Thyroid gland (tissue), 4 donors: ENCODE results near the gene KLF1. TPM values are rescaled to one million over a fixed set of nuclear protein-coding genes. Genes with fewer than 3 reads are reported as not detected.

Source experiments
- DNase-seq, 2 donors: peaks; one replicate each; pipeline ENCODE4 v3.0.0-alpha.2; 2019
- H3K27ac ChIP-seq, 3 donors: fragments of 200-600 bp; sonication (generic); 1 replicate in 2 of 3; 2 replicates in 1 of 3; pipeline ENCODE4 v1.5.1; 2016 to 2019; ENCODE audit warnings: mild to moderate bottlenecking in 1 of 3, moderate library complexity in 1 of 3
- H3K27me3 ChIP-seq: fragments of 200-600 bp; sonication (generic); one replicate; pipeline ENCODE4 v1.5.1; 2019
- H3K36me3 ChIP-seq, 2 donors: fragments of 200-600 bp; sonication (generic); one replicate each; pipeline ENCODE4 v1.5.1; 2016 to 2019
- H3K4me1 ChIP-seq, 2 donors: fragments of 200-600 bp; sonication (generic); one replicate each; pipeline ENCODE4 v1.5.1; 2017 to 2019
- H3K4me3 ChIP-seq, 3 donors: fragments of 200-600 bp; sonication (generic); replicated peaks in 1 of 3; 1 replicate in 2 of 3; 2 replicates in 1 of 3; pipeline ENCODE4 v1.5.1; 2016; ENCODE audit warnings: mild to moderate bottlenecking in 1 of 3
- H3K9me3 ChIP-seq: fragments of 200-600 bp; sonication (generic); one replicate; pipeline ENCODE4 v1.5.1; 2017
- CTCF ChIP-seq, 6 experiments: fragments of 200-600 bp in 3 of 6; fragments of 450-650 bp in 3 of 6; sonication (generic) in 3 of 6; IDR thresholded peaks; one replicate each; pipeline ENCODE4 v1.5.1; 2016 to 2019; ENCODE audit warnings: antibody characterized with exemption in 6 of 6, mild to moderate bottlenecking in 2 of 6, inconsistent platforms in 1 of 6, moderate library complexity in 1 of 6
- POLR2A ChIP-seq, 2 donors: fragments of 450-650 bp; IDR thresholded peaks; one replicate each; pipeline ENCODE4 v1.6.1; 2017; ENCODE audit warnings: antibody characterized with exemption in 2 of 2, mild to moderate bottlenecking in 2 of 2, moderate library complexity in 1 of 2
- WGBS, 2 donors: methylation state at CpG; one replicate each; pipeline ENCODE4 v1.1.5; 2017; 5-methylcytosine and 5-hydroxymethylcytosine counted together
- intact Hi-C: fragments of 100-400 bp; cut with DNase I; formaldehyde crosslinking; loops from one replicate; pipeline ENCODE4 v1.15.1; 2023
- total RNA-seq, 4 donors: library from RNA; depleted of rRNA; stranded (reverse); fragments of >200 nt; gene quantifications; one replicate each; pipeline ENCODE4 v1.2.3, GENCODE V29; 2016

The KLF1 gene
- total RNA-seq, 4 donors from 2014 or later, result not detected

DNA sequence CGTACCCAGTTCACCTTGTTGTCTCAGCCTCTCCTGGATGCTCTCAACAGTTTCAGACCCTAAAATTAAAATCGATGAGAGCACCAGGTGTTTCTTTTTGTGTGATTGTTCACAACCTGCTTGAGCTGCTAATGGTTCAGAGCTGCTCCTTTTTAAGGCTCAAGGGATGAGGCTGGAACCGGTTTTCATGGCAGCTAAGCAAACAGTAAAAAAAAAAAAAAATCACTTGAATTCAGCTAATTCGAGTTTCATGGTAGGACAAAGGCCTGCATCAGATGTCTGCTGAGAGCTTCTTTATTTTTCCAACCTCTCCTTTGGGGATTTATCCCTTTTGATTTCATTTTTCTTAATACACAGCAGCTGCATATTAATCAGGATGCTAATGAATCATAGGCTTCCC lies 25.6 kb upstream of the KLF1 start:
- Histone ChIP-seq H3K27me3 (no peaks in the 10 kb centered on the region), H3K36me3 (no peaks in the 10 kb centered on the region), H3K4me3 (no peak overlapping the region), H3K4me1 (peaks cover 22 to 29% of the 10 kb centered on the region in 2 donors), H3K9me3 (no peaks in the 10 kb centered on the region), H3K27ac (peak overlapping the region; percentile 79 to 86 (median 80))
- intact Hi-C loops, result no loop called here
- DNase-seq, result peak in 1 of 2 donors; percentile 18
- TF ChIP-seq CTCF (IDR thresholded peaks at IDR 0.05), result no peak
- no peak for TF ChIP-seq POLR2A (IDR thresholded peaks at IDR 0.05)
- WGBS, 2 donors, result 17 to 18% methylated on average over 4 of the region's 4 CpGs

DNA sequence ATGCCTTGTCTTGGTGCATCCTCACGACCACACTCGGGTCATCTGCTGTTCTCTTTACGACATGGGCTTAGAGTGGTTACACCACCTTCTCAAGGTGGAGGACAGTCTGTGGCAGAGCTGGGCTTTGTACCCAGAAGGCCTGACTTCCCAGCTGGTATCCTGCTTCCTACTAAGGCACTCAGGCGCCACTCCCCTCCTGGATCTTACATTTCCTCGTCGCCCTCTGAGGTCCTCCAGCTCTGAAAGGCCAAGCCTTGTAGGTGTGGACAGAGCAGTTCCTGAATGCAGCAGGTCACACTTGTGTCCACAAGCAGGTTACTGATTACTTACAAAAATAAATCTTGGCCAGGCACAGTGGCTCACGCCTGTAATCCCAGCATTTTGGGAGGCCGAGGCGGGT lies 20.2 kb upstream of the KLF1 start:
- Histone ChIP-seq H3K27ac (no peak overlapping the region), H3K9me3 (no peaks in the 10 kb centered on the region), H3K4me1 (peaks cover 1 to 5% of the 10 kb centered on the region in 2 donors), H3K27me3 (no peaks in the 10 kb centered on the region), H3K4me3 (no peak overlapping the region), H3K36me3 (no peaks in the 10 kb centered on the region)
- intact Hi-C loops, result no loop called here
- no peak for DNase-seq
- TF ChIP-seq CTCF (IDR thresholded peaks at IDR 0.05), result no peak
- TF ChIP-seq POLR2A (IDR thresholded peaks at IDR 0.05), result no peak
- 94 to 95% methylated on average over 9 of the region's 9 CpGs for WGBS, 2 donors

DNA sequence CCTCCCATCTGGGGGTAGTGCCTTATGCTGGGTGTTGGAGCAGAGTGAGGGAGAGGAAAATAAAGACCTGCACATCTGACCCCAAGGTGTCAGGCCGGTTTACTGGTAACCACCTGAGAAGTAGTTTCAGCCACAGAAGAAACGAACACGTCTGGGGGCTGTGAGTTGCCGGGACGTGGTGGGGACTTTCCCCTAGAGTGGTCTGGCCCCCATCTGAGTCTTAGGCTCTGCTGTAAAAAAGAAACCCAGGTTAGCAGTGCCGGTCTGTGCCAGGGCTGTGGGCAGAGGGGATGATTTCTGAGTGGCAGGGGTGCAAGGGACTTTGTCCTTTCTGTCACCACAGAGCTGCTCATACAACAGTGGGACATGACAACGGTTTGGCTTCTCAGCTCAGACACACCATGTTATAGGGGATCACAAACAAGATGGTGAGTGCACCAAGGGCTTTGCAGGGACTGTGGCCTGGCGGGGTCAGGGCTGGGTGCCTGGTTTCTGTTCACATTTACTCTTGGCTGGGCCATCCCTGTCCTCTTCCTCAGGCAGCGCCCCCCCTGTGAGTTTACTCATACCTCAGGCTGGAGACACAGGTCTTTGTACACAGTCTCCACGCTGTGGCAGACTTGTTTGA lies 13.0 kb upstream of the KLF1 start:
- 89 to 93% methylated on average over 7 to 10 of the region's 10 CpGs for WGBS, 2 donors
- TF ChIP-seq CTCF (IDR thresholded peaks at IDR 0.05) (no peak), POLR2A (IDR thresholded peaks at IDR 0.05) (no peak)
- Histone ChIP-seq H3K36me3 (peaks cover 3 to 4% of the 10 kb centered on the region in 2 donors), H3K4me3 (no peak overlapping the region), H3K4me1 (no peaks in the 10 kb centered on the region), H3K27ac (no peak overlapping the region), H3K27me3 (no peaks in the 10 kb centered on the region), H3K9me3 (no peaks in the 10 kb centered on the region)
- no peak for DNase-seq
- intact Hi-C loops, result no loop called here

DNA sequence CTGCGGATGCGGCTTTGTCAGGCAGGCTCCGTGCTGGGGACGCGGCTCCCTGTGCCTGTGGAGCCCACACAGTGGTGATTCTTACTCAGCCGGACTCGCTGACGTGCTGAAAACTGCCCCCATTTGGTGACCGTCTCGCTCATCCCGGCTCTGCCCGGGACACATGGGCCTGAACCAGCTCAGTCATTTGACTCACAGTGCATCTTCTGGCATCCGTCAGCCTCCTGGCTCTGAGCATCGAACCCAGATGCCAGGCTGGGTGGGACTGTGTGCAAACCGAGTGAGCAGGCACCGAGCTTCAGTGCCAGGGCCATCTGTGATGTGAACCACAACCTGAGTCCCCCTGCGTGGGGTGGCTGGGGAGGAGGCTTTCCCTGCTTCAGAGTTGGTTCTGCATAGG lies 9.5 kb upstream of the KLF1 start:
- no peak overlapping the region for H3K4me3 ChIP-seq
- peaks cover 10% of the 10 kb centered on the region in 2 donors for H3K4me1 ChIP-seq
- no peaks in the 10 kb centered on the region for H3K27me3 ChIP-seq
- no peak for TF ChIP-seq POLR2A (IDR thresholded peaks at IDR 0.05)
- TF ChIP-seq CTCF (IDR thresholded peaks at IDR 0.05), result no peak
- peaks cover 3 to 15% of the 10 kb centered on the region in 2 donors for H3K36me3 ChIP-seq
- no peaks in the 10 kb centered on the region for H3K9me3 ChIP-seq
- intact Hi-C loops, result no loop called here
- 98 to 100% methylated on average over 6 to 17 of the region's 17 CpGs for whole genome bisulfite sequencing, 2 donors
- no peak for DNase-seq
- H3K27ac ChIP-seq, result no peak overlapping the region

DNA sequence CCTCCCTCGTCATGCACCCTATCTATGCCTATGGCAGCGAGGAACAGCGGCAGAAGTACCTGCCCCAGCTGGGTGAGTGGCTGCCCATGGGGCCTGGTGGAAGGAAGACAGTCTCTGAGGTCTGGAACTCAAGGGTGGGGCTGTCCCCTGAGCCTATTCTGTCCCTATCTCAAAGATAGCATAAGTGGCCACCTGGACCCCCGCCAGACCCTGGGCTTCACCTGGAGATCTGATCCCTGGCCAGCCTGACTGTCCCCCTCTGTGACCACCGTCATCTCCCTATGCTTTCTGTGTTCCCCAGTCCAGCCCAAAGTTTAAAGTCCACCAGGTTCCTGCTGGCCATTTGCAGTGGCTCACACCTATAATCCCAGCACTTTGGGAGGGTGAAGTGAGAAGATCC lies 6.6 kb upstream of the KLF1 start:
- WGBS, 2 donors, result 96 to 100% methylated on average over 2 to 5 of the region's 5 CpGs
- intact Hi-C loops, result no loop called here
- no peak overlapping the region for H3K4me3 ChIP-seq
- no peak overlapping the region for H3K27ac ChIP-seq
- TF ChIP-seq POLR2A (IDR thresholded peaks at IDR 0.05), result no peak
- no peak for TF ChIP-seq CTCF (IDR thresholded peaks at IDR 0.05)
- no peaks in the 10 kb centered on the region for H3K9me3 ChIP-seq
- DNase-seq, result no peak
- H3K27me3 ChIP-seq, result no peaks in the 10 kb centered on the region
- peaks cover 10% of the 10 kb centered on the region in 2 donors for H3K4me1 ChIP-seq
- H3K36me3 ChIP-seq, result peaks cover 3 to 15% of the 10 kb centered on the region in 2 donors
